Loucy (cell line): ENCODE data around the gene CC2D1A.

Experiments
- EZH2phosphoT487 ChIP-seq: fragments of 200-600 bp; IDR thresholded peaks from 2 replicates; pipeline ENCODE4 v1.6.1; 2018; ENCODE audit warnings: antibody characterized with exemption, mild to moderate bottlenecking, moderate library complexity, borderline replicate concordance
- TF ChIP-seq, protein P1 (sequence below): fragments of 200-600 bp; sonication (generic); conservative IDR thresholded peaks from 2 replicates; pipeline ENCODE4 v1.5.1; 2014; ENCODE audit warnings: mild to moderate bottlenecking, antibody characterized with exemption, low read length

- TF ChIP-seq, protein P1, sequence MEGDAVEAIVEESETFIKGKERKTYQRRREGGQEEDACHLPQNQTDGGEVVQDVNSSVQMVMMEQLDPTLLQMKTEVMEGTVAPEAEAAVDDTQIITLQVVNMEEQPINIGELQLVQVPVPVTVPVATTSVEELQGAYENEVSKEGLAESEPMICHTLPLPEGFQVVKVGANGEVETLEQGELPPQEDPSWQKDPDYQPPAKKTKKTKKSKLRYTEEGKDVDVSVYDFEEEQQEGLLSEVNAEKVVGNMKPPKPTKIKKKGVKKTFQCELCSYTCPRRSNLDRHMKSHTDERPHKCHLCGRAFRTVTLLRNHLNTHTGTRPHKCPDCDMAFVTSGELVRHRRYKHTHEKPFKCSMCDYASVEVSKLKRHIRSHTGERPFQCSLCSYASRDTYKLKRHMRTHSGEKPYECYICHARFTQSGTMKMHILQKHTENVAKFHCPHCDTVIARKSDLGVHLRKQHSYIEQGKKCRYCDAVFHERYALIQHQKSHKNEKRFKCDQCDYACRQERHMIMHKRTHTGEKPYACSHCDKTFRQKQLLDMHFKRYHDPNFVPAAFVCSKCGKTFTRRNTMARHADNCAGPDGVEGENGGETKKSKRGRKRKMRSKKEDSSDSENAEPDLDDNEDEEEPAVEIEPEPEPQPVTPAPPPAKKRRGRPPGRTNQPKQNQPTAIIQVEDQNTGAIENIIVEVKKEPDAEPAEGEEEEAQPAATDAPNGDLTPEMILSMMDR: no peak
- no peak for TF ChIP-seq EZH2phosphoT487
Observed at GRCh38 chr19:13930402-13930801, 24.4 kb downstream of the CC2D1A start.
